Neuron (in vitro differentiated cells): ENCODE data around the gene ZNF354C.
"Not testable (repeated sequence)": the region's sequence is repeated elsewhere in the genome, so short reads cannot be mapped to it uniquely, and the experiment has no call there.

Source experiments
- H2AFZ ChIP-seq: one replicate; pipeline ENCODE4 v1.6.1; 2013; ENCODE audit warnings: low read depth, mild to moderate bottlenecking, inconsistent platforms, low read length, moderate library complexity
- H3K27me3 ChIP-seq: one replicate; pipeline ENCODE4 v1.6.1; 2013; ENCODE audit warnings: low read length; ENCODE audit not compliant: insufficient read depth
- H3K36me3 ChIP-seq: one replicate; pipeline ENCODE4 v1.6.1; 2013; ENCODE audit warnings: low read length; ENCODE audit not compliant: insufficient read depth
- H3K4me1 ChIP-seq: one replicate; pipeline ENCODE4 v1.6.1; 2013; ENCODE audit warnings: low read length; ENCODE audit not compliant: insufficient read depth
- H3K4me3 ChIP-seq: 2 replicates; pipeline ENCODE4 v1.5.1; 2013; ENCODE audit warnings: mild to moderate bottlenecking, low read length, moderate library complexity
- H3K9me3 ChIP-seq: one replicate; pipeline ENCODE4 v1.6.1; 2013; ENCODE audit warnings: low read length

Gene ZNF354C

DNA sequence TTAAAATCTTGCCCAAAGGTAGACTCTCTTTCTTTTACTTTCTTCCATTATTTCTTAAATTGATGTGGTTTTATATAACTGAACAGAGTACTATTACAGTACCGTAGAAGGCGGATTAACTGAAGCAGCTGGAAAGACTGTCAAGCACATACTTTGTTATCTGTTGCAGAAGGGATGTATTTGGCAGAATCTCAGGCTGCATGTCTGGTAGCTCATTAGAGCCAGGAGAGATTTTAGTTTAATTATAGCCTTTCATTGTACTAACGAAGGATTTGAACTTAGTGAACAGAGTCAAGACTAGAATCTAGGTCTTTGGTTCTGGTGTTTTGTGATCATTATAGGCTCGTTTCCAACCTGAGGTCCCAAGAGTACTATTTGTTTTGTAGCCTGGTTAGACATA is 20.6 kb downstream of the ZNF354C start:
- no peak overlapping the region for H3K4me3 ChIP-seq
- H3K9me3 ChIP-seq: peaks cover 71% of the 10 kb centered on the region
- no peaks in the 10 kb centered on the region for H3K27me3 ChIP-seq
- H2AFZ ChIP-seq: no peak overlapping the region
- H3K36me3 ChIP-seq: peaks cover 66% of the 10 kb centered on the region
- no peaks in the 10 kb centered on the region for H3K4me1 ChIP-seq

DNA sequence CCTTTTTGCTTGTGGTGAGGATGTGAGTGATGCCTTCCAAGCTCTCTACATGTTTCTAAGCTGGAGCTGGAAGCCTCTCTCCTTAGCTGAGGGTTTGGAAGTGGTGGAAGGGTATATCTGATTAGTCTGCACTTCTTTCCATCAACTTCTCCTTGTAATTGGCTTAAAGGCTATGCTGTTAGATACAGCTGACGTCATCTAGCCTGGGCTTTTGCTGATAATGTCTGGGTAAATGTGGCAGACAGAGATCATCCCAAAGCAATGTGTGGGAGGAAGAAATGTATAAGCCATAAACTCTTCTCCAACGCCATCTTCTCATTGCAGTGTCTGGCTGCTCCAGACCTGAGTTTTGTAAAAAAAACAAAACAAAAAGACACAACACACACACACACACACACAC is 29.3 kb downstream of the ZNF354C start:
- H3K4me1 ChIP-seq: no peaks in the 10 kb centered on the region
- H3K4me3 ChIP-seq: no peak overlapping the region
- H3K27me3 ChIP-seq: no peaks in the 10 kb centered on the region
- H3K9me3 ChIP-seq: peaks cover 12% of the 10 kb centered on the region
- H3K36me3 ChIP-seq: peaks cover 2% of the 10 kb centered on the region
- no peak overlapping the region for H2AFZ ChIP-seq

DNA sequence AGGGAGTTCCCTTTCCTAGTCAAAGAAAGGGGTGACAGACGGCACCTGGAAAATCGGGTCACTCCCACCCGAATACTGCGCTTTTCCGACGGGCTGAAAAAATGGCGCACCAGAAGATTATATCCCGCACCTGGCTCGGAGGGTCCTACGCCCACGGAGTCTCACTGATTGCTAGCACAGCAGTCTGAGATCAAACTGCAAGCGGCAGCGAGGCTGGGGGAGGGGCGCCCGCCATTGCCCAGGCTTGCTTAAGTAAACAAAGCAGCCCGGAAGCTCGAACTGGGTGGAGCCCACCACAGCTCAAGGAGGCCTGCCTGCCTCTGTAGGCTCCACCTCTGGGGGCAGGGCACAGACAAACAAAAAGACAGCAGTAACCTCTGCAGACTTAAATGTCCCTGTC is 41.1 kb downstream of the ZNF354C start:
- not testable (repeated sequence) for H3K9me3 ChIP-seq, H2AFZ ChIP-seq, H3K4me3 ChIP-seq, H3K36me3 ChIP-seq, H3K27me3 ChIP-seq, H3K4me1 ChIP-seq

DNA sequence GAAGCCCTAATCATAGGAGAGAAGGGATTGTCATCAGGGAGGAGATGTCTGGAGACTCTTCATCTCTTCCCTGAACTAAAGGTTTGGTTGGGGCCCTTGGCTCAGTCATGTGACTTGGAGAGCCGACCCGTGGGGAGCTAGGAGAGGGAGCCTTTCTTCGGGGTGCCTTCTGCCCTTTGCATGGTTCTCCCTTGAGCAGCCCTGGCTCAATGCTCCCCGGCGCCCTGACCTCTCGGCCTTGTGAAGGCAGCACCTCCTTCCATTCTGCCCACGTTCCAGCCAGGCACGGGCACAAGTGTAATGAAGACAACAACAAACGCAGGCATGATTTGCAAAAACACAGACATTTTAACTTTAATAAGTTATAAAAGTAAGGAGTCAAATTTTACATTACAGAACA is 50.4 kb downstream of the ZNF354C start:
- H3K9me3 ChIP-seq: peaks cover 3% of the 10 kb centered on the region
- H3K27me3 ChIP-seq: no peaks in the 10 kb centered on the region

DNA sequence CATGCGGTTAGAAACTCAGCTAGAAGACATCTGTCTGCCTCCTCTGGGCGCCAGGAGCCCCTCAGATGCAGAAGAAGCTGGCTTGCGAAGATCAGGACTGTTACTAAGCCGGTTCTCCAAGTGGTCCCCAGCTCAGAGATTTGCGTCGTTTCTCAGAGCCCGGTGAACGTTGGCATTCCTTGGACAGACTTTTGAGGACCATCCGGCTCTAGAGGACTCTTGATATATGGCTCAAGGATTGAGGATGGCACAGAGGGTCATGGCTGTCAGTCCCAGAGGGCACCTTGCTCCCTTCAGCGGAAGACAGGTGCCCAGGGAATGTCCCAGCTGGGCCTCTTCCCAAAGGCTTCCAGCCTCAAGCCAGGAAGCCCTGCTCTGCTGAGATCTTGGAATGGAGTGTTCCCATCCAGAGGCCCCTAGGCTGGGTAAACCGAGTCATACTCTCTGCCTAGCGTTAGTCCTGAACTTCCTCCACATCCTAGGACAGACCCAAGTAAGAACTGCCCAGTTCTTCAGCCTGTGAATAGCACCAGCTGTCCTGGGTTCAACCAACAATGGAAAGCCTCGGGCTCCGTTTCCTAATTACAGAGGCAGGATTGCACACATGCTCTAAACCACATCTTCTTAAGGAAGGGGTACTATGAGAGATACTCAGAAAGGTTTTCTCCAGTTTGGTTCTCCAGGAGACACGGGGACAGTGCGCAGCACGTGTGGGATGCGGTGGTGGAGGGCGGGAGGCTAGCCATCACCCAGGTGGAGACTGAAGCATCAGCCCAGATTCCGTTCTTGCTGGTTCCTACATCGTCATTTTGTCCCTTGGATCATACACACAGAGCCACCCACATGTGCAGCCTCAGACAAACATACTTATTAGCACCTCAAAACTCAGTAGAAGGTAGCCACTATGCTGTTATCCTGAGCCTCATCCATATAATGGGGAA is 51.4 kb downstream of the ZNF354C start:
- no peak overlapping the region for H3K4me3 ChIP-seq
- H3K4me1 ChIP-seq: no peaks in the 10 kb centered on the region
- H3K27me3 ChIP-seq: no peaks in the 10 kb centered on the region
- H2AFZ ChIP-seq: no peak overlapping the region
- H3K9me3 ChIP-seq: peaks cover 3% of the 10 kb centered on the region
- no peaks in the 10 kb centered on the region for H3K36me3 ChIP-seq

More for the DNA sequence above, 50.4 kb downstream of the ZNF354C start:
- Histone ChIP-seq H3K4me1 (no peaks in the 10 kb centered on the region), H3K36me3 (no peaks in the 10 kb centered on the region), H2AFZ (no peak overlapping the region), H3K4me3 (no peak overlapping the region)

DNA sequence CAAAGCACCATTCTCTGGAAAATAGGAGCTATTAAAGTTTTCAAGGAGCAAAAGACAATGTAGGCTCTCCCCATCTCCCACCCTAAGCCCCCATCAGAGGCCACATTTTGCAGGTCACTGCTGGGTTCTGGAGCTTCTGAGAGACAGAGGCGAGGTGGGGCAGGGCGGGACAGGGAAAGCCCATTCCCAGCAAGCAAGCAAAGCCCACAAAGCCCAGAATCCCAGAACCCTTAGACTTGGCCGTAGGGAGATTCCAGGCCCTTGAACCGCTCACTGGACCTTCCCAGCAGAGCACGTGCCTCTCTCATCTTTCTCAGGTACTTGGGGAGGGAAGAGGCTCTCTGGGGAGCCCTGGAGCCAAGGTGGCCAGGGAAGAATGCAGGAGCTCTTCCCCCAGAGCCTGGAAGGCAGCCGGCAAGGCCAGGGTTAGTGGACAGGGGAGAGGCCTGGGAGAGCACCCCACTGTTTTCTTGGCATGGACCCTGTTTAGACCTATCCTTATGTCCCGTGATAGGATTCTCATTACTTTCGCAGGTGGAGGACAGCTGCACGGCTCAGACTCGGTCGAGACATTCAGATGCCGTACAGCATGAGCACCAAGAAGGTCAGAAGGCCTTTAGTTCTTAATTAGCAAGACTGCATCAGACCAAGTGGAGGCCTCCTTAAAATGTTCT is 52.4 kb downstream of the ZNF354C start:
- no peaks in the 10 kb centered on the region for H3K27me3 ChIP-seq
- no peaks in the 10 kb centered on the region for H3K36me3 ChIP-seq
- peaks cover 3% of the 10 kb centered on the region for H3K9me3 ChIP-seq
- H2AFZ ChIP-seq: no peak overlapping the region
- no peak overlapping the region for H3K4me3 ChIP-seq
- H3K4me1 ChIP-seq: no peaks in the 10 kb centered on the region

DNA sequence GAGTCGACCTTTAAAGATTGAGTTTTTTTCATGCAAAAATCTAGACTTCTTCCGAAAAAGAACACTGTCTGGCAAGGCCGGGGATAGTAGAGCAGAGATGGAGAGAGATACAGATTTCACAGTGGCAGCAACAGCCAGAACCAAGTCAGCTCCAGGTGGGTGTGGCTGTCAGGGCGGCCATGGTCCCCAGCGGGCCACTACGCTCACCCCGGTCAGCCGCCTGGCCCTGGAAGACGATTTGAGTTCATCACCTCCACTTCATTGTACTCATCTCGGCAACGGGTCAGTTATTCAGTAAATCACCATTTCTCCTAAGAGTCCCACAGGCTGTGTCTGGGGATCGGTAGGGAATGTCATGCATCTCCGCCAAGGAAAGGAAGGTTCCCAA is 53.0 kb downstream of the ZNF354C start:
- H3K27me3 ChIP-seq: no peaks in the 10 kb centered on the region
- no peak overlapping the region for H3K4me3 ChIP-seq
- no peaks in the 10 kb centered on the region for H3K4me1 ChIP-seq
- H3K36me3 ChIP-seq: no peaks in the 10 kb centered on the region
- peaks cover 3% of the 10 kb centered on the region for H3K9me3 ChIP-seq
- no peak overlapping the region for H2AFZ ChIP-seq

DNA sequence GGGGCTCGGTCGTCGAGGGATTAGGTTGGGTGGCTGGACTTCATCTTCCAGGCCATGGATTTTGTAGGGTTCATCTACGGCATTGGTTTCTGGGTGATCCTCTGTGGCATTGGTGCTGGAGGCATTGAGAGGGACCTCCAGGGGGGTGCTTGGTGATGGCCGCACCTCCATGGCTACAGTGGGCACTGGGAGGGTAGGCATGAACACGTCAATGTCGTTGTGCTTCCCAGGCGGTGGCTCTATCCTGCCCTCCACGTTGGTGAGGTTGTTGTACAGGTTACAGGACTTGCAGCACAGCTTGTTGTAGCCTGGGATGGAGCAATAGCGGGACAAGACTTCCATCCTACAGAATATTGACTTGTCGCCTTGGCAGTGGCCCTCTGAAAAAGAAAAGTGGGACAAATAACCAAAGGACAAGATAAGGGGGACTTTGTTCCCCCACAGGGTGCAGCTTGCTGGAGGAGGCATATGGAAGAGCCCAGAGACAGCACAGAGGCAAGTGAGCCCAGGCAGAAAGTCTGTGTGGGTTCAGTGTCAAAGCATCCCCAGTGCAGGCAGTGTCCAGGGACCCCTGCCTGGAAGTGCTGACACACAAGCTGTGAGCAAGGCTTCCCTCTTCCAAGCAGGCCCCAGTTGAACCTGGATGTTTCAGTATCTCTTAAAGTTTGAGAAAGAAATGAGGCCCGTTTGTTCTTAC is 53.9 kb downstream of the ZNF354C start:
- Histone ChIP-seq H3K36me3 (no peaks in the 10 kb centered on the region), H3K4me3 (no peak overlapping the region), H2AFZ (no peak overlapping the region), H3K4me1 (no peaks in the 10 kb centered on the region), H3K27me3 (no peaks in the 10 kb centered on the region), H3K9me3 (peaks cover 3% of the 10 kb centered on the region)

DNA sequence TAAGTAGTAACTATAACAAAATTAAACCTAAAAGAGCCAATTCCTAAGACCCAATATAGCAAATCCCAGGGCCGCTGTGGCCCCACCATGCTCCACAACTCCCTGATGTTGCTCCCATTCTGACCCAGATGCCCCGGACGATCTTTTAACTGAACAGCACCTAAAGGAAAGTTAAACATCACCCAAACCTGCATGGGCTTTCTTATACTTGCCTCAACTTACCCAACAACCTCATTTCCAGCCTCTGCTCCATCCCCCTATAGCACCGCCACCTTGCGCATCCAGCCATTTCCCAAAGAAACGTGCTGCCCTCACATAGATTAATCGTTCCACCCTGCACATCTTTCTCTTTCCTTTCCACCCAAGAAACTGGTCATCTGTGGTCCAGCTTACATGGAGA is 54.6 kb downstream of the ZNF354C start:
- H2AFZ ChIP-seq: no peak overlapping the region
- H3K36me3 ChIP-seq: no peaks in the 10 kb centered on the region
- H3K4me1 ChIP-seq: no peaks in the 10 kb centered on the region
- no peak overlapping the region for H3K4me3 ChIP-seq
- no peaks in the 10 kb centered on the region for H3K27me3 ChIP-seq
- peaks cover 3% of the 10 kb centered on the region for H3K9me3 ChIP-seq

DNA sequence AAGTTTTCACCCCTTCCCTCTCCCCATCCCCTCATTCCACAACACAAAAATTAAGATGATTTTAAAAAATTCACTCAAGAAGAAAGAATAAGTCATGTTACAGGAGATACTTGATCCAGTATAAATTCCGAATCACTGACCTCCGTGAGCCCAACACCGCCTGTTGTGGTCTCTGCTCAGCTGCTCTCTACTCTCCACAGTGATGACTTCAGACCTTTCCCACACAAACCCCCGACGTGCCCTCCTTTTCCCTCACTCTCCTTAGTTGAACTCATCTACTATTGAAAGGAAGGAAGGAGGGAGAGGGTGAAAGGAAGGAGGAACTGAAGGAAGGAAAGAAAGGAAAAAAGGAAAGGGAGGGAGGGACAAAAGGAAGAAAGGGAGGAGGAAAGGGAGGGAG is 55.1 kb downstream of the ZNF354C start:
- Histone ChIP-seq H2AFZ (no peak overlapping the region), H3K4me1 (no peaks in the 10 kb centered on the region), H3K4me3 (no peak overlapping the region), H3K27me3 (no peaks in the 10 kb centered on the region), H3K9me3 (peaks cover 3% of the 10 kb centered on the region), H3K36me3 (no peaks in the 10 kb centered on the region)

DNA sequence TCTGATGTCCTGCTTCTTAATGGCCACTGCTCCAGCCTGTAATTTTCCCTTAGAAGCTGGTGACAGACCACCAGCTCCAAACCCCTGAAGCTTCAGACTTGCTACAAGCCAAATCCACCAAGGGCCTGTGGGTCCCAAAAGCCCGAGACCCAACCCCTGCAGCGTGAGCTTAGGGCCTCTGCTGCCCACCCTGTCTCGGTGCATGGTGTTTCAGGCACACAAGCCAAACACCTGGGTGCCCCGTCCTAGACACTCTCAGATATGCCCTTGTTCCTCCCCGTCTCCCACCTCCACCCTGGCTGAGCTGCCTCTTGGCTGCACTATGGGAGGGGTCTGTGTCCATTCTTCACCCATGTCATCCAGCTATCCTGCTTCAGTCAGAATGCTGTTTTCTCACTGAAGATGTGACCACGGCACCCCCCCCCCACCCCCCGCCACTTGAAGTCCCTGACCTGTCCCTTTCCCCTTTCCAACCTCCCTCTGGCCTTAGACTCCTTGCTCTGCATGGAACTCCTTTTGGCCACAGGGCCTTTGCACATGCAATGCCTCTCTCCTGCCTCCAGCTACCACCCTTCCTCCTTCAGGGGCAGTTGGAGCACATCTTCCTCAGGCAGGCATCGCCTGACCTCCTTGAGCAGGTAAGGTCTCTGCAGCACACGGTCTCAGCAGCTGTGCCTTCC is 55.8 kb downstream of the ZNF354C start:
- Histone ChIP-seq H2AFZ (no peak overlapping the region), H3K27me3 (no peaks in the 10 kb centered on the region), H3K4me1 (no peaks in the 10 kb centered on the region), H3K36me3 (no peaks in the 10 kb centered on the region), H3K4me3 (no peak overlapping the region), H3K9me3 (peaks cover 7% of the 10 kb centered on the region)

DNA sequence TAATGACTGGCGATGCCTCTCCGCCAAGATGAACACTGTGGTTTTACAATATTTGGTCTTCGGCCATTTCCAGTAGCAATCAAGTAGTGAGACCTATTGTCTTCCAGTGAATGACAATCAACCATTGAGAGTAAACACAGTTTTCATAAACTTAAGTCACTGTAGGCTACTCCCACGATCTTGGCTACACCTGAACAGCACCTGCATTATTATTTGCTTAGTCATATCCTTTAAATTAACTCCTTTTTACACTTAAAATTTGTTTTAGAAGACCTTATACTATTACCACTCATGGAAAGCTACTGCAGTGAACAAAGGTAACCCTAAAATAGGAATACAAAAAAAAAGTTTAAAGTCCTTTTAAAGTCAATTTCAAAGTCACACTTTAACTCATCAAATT is 58.2 kb downstream of the ZNF354C start:
- Histone ChIP-seq H3K36me3 (no peaks in the 10 kb centered on the region), H2AFZ (no peak overlapping the region), H3K4me3 (no peak overlapping the region), H3K27me3 (no peaks in the 10 kb centered on the region), H3K4me1 (no peaks in the 10 kb centered on the region), H3K9me3 (peaks cover 12% of the 10 kb centered on the region)
